Stromal cell of bone marrow (primary cell): ENCODE data around the gene ARMC9.

ENCODE experiments used
- DNase-seq: peaks from one replicate; pipeline ENCODE4 v3.0.0-alpha.2; 2012; ENCODE audit warnings: low read depth

Gene ARMC9

GRCh38 chr2:231204146-231204545 is 5.7 kb downstream of the ARMC9 start:
- no peak for DNase-seq

GRCh38 chr2:231204581-231204980 is 6.2 kb downstream of the ARMC9 start:
- no peak for DNase-seq

DNA sequence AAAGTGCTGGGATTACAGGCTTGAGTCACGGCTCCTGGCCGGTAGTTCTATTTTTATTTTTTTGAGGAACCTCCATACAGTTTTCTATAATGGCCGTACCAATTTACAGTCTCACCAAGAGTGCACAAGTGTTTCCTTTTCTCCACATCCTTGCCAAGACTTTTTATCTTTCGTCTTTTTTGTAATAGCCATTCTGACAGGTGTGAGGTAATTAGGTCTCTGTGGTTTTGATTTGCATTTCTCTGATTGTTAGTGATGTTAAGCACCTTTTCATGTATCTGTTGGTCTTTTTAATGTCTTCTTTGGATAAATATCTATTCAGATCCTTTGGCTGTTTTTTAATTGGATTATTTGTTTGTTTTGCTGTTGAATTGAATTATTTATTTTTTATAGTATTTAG is 9.3 kb downstream of the ARMC9 start:
- no peak for DNase-seq

- DNase-seq = no peak
Observed at GRCh38 chr2:231210782-231211181, 12.4 kb downstream of the ARMC9 start.

DNA sequence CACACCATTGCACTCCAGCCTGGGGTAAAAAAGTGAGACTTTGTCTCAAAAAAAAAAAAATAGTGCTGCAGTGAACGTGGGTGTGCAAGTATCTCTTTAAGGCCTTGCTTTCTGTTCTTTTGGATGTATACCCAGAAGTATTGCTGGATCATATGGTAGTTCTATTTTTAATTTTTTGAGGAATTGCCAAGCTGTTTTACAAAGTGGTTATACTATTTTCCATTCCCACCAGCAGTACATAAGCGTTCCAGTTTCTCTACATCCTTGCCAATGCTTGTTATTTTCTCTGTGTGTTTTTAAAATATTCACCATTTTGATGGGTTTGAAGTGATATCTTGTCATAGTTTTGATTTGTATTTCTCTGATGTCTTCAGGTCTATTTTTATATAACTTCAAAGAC is 13.1 kb downstream of the ARMC9 start:
- no peak for DNase-seq

DNA sequence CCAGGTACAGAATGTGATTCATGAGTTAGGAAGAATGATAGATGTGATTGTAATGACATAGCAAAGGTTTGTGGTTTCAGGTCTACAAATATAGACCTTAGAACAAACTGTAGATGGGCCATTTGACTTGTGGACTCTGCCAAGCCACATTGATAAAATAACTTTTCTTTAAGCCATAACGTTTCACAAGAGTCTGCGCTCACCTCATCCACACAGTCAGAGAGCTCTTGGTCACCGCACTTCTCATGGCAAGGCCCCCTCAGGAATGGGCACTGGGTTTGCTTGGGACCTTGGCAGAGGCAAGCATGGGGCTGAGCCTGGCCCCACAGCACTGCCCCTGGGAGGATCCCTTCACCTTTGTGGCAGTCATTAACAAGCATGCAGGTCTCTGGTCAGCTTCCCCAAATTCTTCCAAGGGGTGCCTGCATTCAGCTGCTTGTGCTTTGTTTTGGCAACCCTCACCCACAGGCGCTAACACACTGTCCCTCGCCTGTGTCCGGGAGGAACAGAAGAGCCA is 14.0 kb downstream of the ARMC9 start:
- DNase-seq = no peak

DNA sequence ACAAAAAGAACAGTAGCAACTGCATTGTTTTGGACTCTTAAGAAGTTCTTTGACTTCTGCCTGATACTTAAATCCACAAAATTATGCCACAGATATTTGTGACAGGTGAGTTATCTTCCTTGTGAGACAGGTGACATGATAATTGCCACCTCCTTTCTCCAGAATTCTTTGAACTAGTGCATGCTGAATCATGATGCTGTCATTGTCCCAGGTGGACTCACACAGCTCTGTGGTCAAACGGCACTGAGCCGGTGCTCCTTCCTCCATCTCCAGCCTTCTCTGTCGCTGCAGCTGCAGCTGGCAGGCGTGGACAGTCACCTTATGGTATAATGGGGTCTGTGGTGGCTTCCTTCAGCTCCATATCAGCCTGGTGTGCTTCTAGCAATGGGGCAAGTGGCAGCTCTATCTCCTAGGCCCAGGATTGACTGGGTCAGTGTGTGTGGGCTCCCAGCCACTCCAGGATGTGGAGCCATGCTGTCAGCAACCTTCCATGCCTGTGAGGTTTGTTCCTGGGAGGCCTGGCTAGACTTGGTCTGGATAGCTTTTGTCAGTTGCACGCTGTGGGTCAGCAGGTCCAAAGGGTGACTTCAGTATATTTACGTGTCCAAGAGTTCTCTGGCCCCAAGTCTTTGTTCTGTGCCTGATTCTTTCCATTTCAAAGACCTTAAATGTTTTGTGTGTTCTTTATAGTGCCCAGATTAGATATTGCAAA is 15.7 kb downstream of the ARMC9 start:
- DNase-seq = no peak

DNA sequence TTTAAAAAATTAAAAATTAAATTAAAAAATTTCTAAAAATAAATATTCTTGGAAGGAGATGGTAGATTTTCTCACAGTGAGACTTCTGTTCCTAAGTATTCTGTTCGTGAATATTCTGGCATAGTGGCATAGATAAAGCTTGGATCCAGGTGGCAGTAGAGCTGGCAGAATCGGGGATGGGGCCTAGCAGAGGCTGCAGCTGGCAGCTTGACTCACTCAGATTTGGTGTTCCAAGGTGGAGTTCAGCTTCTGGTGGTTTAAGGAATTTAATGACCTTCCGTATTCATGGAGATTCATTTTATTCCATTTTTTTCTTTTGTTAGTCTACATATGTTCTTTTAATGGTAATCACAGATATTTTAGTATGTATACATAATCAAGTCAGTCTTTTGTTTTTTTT is 19.9 kb downstream of the ARMC9 start:
- DNase-seq = no peak

DNA sequence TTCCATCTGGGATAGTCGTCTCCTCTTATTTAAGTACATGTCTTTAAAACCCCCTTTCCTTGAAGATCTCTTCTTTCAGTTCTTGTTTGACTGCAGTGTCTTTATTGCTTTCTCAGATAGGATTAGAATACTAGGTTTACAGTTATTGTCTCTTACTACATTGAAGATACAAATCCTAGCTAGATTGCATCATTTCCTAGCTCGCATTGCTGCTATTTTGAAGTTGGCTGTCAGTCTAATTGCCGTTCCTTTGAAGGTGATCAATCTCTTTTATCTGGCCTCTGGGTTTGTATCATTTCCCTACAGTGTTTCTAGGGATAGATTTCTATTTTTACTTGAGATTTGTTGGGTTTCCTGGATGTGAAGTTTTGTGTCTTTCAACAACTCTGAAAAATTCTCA is 20.9 kb downstream of the ARMC9 start:
- DNase-seq = no peak

- DNase-seq = no peak
Observed at GRCh38 chr2:231221761-231222160, 23.3 kb downstream of the ARMC9 start.

- no peak for DNase-seq
Observed at GRCh38 chr2:231222318-231223000, 24.0 kb downstream of the ARMC9 start.

DNA sequence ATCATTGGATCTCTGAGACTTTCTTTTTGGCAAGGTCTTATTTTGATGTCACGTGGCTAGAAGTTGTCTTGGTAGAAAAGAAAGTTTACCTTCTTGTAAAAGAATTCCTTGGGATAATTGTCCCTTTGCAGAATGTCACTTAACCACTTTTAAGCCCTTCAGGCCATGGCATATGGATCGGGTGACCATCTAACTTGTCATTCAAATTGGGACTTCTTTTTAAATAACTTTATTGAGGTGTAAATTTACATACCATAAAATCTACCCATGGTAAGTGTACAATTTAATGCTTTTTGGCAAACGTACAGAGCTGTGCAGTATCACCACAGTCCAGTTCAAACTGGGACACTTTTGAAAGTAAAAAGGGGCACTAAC is 24.6 kb downstream of the ARMC9 start:
- no peak for DNase-seq

- DNase-seq = no peak
Observed at GRCh38 chr2:231223458-231223976, 25.1 kb downstream of the ARMC9 start.

DNA sequence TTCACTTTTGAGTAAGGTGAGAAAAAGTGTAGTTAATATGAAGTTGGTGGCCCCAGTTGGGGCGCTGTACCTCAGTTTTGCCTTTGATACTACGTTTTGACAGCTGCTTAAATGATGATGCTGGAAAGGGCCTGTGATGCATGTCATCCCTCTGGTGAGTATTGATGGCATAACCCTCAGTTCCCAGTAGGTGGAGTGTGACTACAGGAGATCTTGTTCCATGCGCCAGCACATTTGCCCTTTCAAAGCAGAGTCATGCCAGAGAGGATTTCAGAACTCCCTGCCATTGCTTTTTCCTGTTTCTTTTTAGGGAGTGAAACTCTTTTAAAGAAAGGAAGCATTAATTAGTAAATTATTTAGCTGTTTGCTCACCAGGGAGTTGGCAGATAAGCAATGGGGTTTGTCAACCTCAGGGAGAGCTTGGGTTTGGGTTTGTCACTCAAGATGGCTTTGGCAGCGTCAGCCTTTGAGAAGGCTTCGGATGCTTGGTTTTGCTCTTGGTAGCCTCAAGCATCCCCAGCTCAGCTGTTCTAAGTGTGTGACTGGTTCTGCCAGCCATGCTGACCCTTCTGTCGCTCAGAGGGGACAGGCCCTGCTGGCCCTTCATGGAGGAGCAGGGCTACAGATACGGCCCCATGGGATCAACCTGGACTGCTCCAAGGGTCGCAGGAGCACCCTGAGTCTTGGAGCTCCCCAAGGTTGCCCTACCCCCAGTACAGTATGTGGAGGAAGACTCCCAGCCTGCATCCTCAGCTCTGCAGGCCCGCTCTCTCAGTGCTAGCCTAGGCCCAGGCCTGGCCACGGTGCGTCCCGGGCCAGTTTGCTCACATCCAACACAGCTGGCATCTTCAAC is 29.1 kb downstream of the ARMC9 start:
- peak; percentile 69 for DNase-seq

DNA sequence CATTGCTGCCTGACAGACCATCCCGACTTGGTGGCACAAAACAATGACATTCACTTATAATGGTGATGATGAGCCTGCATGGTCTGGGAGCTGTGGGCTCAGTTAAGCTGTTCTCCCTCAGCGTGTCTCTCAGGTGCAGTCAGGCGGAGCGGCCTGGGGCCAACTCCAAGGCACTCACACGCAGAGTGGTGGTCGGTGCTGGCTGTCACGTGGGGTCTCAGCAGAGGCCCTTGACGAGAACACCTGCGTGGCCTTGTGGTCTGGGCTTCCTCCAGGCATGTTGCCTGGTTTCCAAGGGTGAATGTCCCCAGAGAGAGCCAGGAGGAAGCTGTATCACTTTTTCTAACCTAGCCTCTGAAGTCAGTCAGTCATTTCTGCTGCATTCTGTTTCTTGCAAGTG is 29.8 kb downstream of the ARMC9 start:
- DNase-seq = no peak

- DNase-seq = no peak
Observed at GRCh38 chr2:231228974-231229529, 30.6 kb downstream of the ARMC9 start.

DNA sequence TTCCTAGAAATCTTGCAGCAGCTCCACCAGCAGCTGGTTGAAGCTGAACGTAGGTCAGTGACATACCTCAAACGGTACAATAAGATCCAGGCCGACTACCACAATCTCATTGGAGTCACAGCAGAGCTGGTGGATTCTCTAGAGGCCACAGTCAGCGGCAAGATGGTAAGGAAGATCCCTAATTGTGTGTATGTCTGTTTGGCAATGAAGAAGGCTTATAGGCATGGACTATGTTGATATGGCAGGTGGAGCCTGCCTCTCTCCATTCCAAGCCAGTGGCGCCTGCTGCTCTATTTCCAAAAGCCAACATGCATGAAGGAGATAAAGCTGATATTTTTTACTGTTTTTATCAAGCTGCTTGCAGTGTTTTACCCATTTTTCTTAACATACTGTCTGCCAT is 36.8 kb downstream of the ARMC9 start:
- DNase-seq = no peak

GRCh38 chr2:231238689-231239088 is 40.3 kb downstream of the ARMC9 start:
- no peak for DNase-seq

GRCh38 chr2:231239751-231240150 is 41.3 kb downstream of the ARMC9 start:
- no peak for DNase-seq

GRCh38 chr2:231241755-231242507 is 43.5 kb downstream of the ARMC9 start:
- DNase-seq = no peak

- DNase-seq = no peak
Observed at GRCh38 chr2:231243866-231244265, 45.4 kb downstream of the ARMC9 start.
